HG02610 (cell line): Measurements from ENCODE around the gene GDI1.
A peak's percentile ranks its signal among the peaks of the same experiment; 100 is the strongest.
"Not testable (repeated sequence)": the region's sequence is repeated elsewhere in the genome, so short reads cannot be mapped to it uniquely, and the experiment has no call there.

Experiments
- ATAC-seq: cut with Tn5 transposase; IDR thresholded peaks from one replicate; pipeline ENCODE4 v1.9.1; 2021; ENCODE audit warnings: mild to moderate bottlenecking, moderate library complexity; ENCODE audit not compliant: unreplicated experiment

GDI1 gene

GRCh38 chrX:154436983-154437752 is at the start of gene GDI1:
GDI1 (plus strand) TSS chrX:154437154; CDS start chrX:154437255, 101 bp downstream.
- ATAC-seq = no peak

DNA sequence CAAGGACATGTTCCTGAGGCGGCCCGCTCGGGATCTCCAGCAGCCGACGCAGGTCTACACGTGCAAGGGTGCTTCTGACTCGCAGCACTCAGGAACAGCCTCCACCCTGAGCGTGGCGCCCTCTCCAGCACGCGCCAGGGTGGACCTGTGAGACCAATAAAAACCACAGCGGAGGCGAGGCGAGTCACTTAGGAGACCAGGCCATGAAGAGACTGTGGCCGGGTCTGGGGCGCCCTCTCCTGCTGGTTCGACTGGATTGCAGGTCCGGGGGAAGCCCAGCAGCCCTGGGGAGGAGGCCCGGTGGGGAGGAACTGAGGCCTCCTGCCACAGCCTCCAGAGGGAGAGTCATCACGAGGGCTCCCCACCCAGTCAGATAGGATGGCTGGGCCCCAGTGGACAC is 48.9 kb upstream of the GDI1 start:
- peak; percentile 25 for ATAC-seq

GRCh38 chrX:154388649-154389048 is 48.3 kb upstream of the GDI1 start:
- ATAC-seq = peak; percentile 28

GRCh38 chrX:154389812-154390747 is 46.9 kb upstream of the GDI1 start:
- peak; percentile 76 for ATAC-seq

- ATAC-seq = not testable (repeated sequence)
Observed at GRCh38 chrX:154396363-154396762, 40.6 kb upstream of the GDI1 start.

DNA sequence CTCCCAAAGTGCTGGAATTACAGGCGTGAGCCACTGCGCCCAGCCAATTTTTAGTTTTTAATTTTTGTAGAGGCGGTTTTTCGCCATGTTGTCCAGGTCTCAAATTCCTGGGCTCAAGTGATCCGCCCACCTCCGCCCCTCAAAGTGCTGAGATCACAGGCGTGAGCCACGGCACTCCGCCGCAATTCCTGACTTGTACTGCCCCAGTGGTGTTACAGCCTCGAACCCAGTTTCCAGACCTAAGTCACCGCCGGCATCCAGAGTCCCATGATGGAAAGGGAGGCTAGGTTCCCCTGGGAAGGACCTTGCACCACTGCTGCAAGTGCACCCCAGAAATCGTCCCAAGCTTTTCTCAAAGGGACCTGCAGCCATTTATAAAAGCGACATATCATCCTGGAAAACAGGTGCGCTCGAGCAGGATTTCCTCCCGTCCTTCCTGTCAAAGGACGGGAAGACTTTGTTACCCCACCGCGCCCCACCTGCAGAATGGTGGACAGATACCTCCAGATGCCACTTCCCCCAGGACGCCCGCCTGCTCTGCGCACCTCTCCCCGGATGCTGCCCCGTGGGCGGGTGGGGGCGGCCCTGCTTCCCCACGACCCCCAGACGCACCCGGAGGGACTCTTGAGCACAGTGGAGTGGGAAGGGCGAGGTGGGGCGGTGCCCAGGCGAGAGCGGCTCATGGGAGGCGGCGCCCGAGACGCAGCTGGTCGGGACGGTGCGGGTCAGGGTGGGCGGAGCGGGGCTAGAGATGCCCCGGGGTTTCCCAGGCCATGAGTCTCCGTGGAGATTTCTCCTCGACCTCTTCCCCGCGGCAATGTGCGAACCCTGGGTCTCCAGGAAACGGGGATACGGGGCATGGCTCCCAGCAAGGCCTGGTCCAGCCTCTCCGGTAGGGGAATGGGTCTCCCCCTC is 39.7 kb upstream of the GDI1 start:
- ATAC-seq = peak; percentile 58

DNA sequence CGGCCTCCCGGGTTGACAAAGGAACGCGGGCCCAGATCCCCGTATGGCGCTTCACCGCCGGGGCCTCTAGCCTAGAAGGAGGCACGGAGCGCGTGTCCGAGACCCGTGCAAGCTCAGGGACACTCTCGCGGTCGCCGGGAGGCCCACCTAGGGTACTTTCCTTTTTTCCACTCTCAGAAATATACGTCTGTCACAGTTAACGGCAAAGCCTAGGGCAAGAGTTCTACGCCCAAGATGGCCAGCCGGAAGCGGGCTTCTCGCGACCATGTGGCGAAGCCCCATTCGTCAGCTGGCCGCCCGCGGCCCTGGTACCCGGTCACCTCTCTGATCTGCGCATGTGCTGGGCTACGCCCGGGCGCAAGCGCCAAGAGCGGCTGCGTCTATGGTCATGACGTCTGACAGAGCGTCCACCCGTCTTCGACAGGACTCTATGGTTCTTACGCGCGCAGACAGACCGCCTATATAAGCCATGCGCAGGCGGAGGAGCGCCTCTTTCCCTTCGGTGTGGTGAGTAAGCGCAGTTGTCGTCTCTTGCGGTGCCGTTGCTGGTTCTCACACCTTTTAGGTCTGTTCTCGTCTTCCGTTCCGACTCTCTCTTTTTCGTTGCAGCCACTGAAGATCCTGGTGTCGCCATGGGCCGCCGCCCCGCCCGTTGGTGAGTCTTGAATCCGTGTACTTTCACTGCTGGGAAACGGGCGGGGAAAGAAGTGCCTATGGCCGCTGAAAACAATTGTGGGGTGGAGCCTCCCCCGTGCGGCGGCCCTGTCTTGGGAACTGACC is 38.9 kb upstream of the GDI1 start, which contains the start of gene RPL10:
RPL10 (plus strand) TSS at position 490 of the 780 bp plus-strand sequence; CDS start at position 633, 143 bp downstream.
- ATAC-seq = peak; percentile 72

- no peak for ATAC-seq
Observed at GRCh38 chrX:154398668-154399526, 38.1 kb upstream of the GDI1 start.

GRCh38 chrX:154399527-154400368 is 37.2 kb upstream of the GDI1 start:
- no peak for ATAC-seq

DNA sequence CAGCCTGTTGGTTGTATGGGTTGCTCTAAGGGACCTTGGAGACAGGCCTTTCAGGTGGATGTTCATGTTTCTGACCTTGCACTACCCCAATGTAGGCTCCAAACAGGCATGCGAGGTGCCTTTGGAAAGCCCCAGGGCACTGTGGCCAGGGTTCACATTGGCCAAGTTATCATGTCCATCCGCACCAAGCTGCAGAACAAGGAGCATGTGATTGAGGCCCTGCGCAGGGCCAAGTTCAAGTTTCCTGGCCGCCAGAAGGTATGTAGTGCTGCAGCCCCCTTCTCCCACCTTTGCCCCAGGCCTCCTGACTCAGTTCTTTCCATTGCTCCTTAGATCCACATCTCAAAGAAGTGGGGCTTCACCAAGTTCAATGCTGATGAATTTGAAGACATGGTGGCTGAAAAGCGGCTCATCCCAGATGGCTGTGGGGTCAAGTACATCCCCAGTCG is 36.6 kb upstream of the GDI1 start:
- ATAC-seq = not testable (repeated sequence)

GRCh38 chrX:154401045-154401799 is 35.7 kb upstream of the GDI1 start:
- no peak for ATAC-seq

GRCh38 chrX:154401918-154402621 is 34.9 kb upstream of the GDI1 start:
- no peak for ATAC-seq

DNA sequence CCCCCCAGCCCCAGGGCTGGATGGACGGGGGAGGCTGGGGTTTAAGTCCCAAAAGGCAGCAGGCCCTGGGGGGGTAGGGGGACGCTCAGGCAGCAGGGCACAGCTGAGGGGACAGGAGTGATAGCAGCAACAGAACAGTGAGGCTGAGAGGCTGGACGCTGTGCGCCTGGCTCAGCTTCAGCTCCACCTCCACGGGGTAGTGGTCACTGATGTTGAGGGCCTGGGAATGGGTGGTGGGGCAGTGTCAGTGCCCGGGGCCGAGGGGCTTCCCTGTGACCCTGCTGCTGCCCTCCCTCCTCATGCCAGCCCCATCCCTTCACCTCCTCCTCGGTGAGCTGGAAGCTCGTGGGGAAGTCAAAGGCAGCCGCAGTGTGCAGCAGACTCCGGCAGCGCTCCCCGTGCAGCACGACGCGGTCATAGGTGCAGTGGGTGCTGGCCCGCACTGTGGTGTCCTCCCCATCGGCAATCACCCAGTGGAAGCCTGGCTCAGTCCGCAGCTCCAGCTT is 34.3 kb upstream of the GDI1 start:
- ATAC-seq = no peak

DNA sequence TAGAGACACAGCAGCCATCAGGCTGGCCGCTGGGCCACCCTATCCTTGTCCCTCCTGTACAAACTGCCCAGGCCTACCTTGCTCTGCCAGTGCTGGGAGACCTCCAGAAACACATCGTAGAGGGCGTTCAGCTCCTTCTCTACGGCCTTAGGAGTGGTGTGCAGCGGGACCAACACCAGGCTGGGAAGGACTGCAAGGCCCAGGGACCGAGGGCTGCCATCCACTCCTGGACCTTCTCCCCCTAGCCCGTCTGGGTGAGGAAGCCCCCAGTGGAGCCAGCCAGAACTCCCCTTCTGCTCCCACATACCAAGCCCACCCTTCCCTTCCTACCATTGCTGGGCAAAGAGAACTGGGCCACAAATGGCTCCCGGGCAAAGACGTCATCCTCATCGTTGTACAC is 33.8 kb upstream of the GDI1 start:
- no peak for ATAC-seq

- no peak for ATAC-seq
Observed at GRCh38 chrX:154403858-154404257, 33.1 kb upstream of the GDI1 start.

DNA sequence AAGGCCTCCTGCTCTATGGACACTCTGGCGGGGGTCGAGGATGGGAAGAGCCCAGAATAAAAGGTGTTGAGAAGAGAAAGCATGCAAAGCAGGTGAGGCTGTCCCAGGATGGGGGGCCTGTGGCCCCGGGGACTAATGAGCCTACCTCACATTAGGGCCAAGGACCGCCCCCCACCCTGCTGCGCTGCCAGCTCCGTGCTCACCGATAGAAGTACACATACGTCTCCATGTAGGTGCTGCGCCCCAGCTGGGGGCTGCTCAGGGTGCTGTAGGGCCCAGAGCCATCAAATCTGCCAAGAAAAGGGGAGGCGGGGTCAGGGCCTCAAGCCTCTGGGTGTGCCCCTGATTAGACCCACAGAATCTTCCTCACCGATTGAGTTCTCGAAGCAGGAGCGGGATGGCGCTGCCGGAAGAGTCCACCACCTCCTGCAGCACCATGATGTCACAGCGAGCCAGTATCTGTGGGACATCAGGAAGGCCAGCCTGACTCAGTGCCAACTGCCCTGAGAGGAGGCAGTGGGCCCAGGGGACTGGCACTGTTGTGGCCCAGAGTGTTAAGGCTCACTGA is 32.2 kb upstream of the GDI1 start:
- ATAC-seq = no peak
